Measurements from ENCODE around the gene ZBTB20.

DNA sequence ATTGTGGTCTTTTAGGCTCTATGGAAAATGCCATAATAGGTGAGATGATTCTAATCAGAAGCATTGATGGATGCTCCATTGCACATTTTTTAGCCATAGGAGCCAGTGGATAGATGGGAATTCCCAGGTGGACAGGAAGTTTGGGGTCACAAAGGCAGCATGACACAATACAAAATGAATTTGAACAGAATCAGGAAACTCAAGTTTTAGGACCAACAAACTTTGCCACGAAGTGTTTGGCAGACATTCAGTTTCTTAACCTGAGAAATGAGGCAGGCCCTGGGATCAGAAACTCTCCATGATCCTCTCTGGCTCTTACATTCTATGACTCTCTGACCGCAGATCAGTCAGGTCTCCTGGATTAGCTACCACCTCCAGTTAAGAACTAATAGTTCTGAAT lies 577.9 kb downstream of the ZBTB20 start:
- TF ChIP-seq, protein P1, sequence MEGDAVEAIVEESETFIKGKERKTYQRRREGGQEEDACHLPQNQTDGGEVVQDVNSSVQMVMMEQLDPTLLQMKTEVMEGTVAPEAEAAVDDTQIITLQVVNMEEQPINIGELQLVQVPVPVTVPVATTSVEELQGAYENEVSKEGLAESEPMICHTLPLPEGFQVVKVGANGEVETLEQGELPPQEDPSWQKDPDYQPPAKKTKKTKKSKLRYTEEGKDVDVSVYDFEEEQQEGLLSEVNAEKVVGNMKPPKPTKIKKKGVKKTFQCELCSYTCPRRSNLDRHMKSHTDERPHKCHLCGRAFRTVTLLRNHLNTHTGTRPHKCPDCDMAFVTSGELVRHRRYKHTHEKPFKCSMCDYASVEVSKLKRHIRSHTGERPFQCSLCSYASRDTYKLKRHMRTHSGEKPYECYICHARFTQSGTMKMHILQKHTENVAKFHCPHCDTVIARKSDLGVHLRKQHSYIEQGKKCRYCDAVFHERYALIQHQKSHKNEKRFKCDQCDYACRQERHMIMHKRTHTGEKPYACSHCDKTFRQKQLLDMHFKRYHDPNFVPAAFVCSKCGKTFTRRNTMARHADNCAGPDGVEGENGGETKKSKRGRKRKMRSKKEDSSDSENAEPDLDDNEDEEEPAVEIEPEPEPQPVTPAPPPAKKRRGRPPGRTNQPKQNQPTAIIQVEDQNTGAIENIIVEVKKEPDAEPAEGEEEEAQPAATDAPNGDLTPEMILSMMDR (IDR thresholded peaks at IDR 0.05), result no peak
- TF ChIP-seq POLR2A (IDR thresholded peaks at IDR 0.05), result no peak

Measured in right lobe of liver (tissue), 4 donors.